Mesodermal cell (in vitro differentiated cells): ENCODE results near the gene SRP54.

Source experiments
- H3K27ac ChIP-seq: 2 replicates; pipeline ENCODE4 v1.7.0; 2013; ENCODE audit warnings: mild to moderate bottlenecking, low read depth, low read length, moderate library complexity; ENCODE audit not compliant: severe bottlenecking
- H3K36me3 ChIP-seq: 2 replicates; pipeline ENCODE4 v1.7.1; 2013; ENCODE audit warnings: mild to moderate bottlenecking, low read length, moderate library complexity; ENCODE audit not compliant: control insufficient read depth, insufficient read depth
- H3K4me1 ChIP-seq: one replicate; pipeline ENCODE4 v1.7.1; 2013; ENCODE audit warnings: mild to moderate bottlenecking, low read length; ENCODE audit not compliant: insufficient read depth, control insufficient read depth, poor library complexity, severe bottlenecking
- H3K4me3 ChIP-seq: 2 replicates; pipeline ENCODE4 v1.7.0; 2013; ENCODE audit warnings: low read length, control low read depth, mild to moderate bottlenecking; ENCODE audit not compliant: insufficient read depth, poor library complexity, severe bottlenecking; ENCODE audit errors: extremely low read depth
- H3K9me3 ChIP-seq: 2 replicates; pipeline ENCODE4 v1.7.1; 2013; ENCODE audit warnings: mild to moderate bottlenecking, low read length, moderate library complexity; ENCODE audit not compliant: control insufficient read depth
- WGBS, 2 experiments: methylation state at CpG; one replicate each; pipeline ENCODE4 v1.1.5; 2013; ENCODE audit warnings: missing lambda C conversion rate in 2 of 2; ENCODE audit not compliant: insufficient coverage in 2 of 2; 5-methylcytosine and 5-hydroxymethylcytosine counted together

Gene SRP54

DNA sequence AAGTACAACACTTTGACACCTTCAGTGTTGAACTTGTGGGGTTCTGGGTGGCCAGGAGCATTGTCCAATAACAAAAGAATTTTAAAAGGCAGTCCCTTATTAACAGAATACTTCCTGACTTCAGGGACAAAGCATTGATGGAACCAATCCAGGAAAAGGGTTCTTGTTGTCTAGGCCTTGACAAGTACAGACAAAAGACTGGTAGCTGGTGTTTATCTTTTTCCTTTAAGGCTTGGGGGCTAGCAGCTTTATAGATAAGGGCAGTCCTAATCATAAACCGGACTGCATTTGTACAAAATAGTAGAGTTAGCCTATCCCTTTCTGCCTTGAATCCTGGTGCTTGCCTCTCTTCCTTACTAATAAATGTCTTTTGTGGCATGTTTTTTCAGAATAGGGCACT lies 90.7 kb downstream of the SRP54 start:
- H3K4me3 ChIP-seq = no peak overlapping the region
- H3K4me1 ChIP-seq = no peaks in the 10 kb centered on the region
- WGBS, 2 experiments = no CpG with 5 or more reads among the region's 1 CpG

GRCh38 chr14:35078082-35078481 lies 95.3 kb downstream of the SRP54 start:
- peaks cover 53% of the 10 kb centered on the region for H3K36me3 ChIP-seq

More for the DNA sequence above, 90.7 kb downstream of the SRP54 start:
- Histone ChIP-seq H3K36me3 (peaks cover 39% of the 10 kb centered on the region), H3K9me3 (no peaks in the 10 kb centered on the region), H3K27ac (no peak overlapping the region)

More at GRCh38 chr14:35078082-35078481, 95.3 kb downstream of the SRP54 start:
- no peak overlapping the region for H3K27ac ChIP-seq
- H3K9me3 ChIP-seq = no peaks in the 10 kb centered on the region
- no peak overlapping the region for H3K4me3 ChIP-seq
- no peaks in the 10 kb centered on the region for H3K4me1 ChIP-seq
- 71 to 80% methylated on average over 1 of the region's 2 CpGs for WGBS, 2 experiments
